ENCODE data around the gene SPOCK3. TPM values are rescaled to one million over a fixed set of nuclear protein-coding genes. Genes with fewer than 3 reads are reported as not detected.

Gene SPOCK3
- total and polyA plus RNA-seq, 11 donors = 0.06 to 3.0 (median 1.1) TPM; not detected in 1

- WGBS, 4 donors = 78 to 85% (median 81%) methylated on average over 5 of the region's 5 CpGs
- intact Hi-C loops (cut with DNase I) = no loop called here
- TF ChIP-seq CTCF (IDR thresholded peaks at IDR 0.05) (no peak), POLR2A (IDR thresholded peaks at IDR 0.05) (no peak)
- Histone ChIP-seq H3K36me3 (no peaks in the 10 kb centered on the region), H3K9me3 (peaks cover 0 to 8% (median 0%) of the 10 kb centered on the region in 12 donors), H3K27me3 (no peaks in the 10 kb centered on the region), H3K27ac (no peak overlapping the region), H3K4me3 (no peak overlapping the region), H3K4me1 (peaks cover 0 to 12% (median 0%) of the 10 kb centered on the region in 12 donors)
- DNase-seq = no peak
- no peak for ATAC-seq
Observed at GRCh38 chr4:167102475-167102874, 131.8 kb downstream of the SPOCK3 start.

DNA sequence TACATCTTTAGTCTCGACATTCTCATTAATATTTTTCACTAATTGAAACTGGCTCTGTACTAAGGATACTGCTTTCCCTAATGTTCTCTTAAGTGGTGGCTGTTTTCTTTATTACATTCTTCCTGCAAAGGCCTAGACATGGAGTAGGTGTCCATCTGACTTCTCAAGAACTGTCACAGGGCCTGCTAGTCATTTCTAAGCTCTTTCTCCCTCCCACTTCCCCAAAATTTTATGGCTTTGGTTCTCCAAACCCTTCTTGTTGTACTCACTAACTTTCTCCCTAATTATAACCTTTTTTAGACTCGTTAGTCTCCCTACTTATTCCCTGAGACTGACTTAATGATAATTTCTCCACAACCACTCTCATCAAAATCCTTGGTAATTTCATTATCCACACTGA is 133.3 kb downstream of the SPOCK3 start:
- TF ChIP-seq CTCF (IDR thresholded peaks at IDR 0.05) = no peak
- TF ChIP-seq POLR2A (IDR thresholded peaks at IDR 0.05) = no peak

DNA sequence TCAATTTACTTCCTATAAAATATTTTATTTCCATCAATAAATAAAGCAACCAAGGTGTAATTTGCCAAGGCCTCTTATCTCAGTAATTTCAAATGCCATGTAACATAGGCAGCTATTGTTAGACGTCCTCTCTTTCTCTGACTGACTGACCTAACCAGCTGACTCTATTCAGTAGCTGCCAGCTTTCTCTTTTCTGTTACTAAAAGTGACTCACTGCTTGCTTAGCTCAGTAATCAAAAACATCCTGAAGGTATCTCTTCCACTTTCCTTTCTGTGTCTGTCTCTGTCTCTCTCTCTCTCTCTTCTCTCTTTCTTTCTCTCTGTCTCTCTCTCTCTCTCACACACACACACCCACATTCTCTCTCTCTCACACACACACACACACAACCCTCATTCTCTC is 134.2 kb downstream of the SPOCK3 start:
- peak in 1 of 5 donors; percentile 9 for DNase-seq
- TF ChIP-seq CTCF (IDR thresholded peaks at IDR 0.05) (no peak), POLR2A (IDR thresholded peaks at IDR 0.05) (no peak)
- H3K27ac ChIP-seq = peak overlapping the region in 9 of 12 donors; percentile 22 to 71 (median 50)

More for the DNA sequence above, 133.3 kb downstream of the SPOCK3 start:
- intact Hi-C loops (cut with DNase I) = no loop called here
- no peak overlapping the region for H3K4me3 ChIP-seq
- H3K27me3 ChIP-seq = no peaks in the 10 kb centered on the region
- DNase-seq (no peak), ATAC-seq (no peak)
- H3K4me1 ChIP-seq = peaks cover 0 to 12% (median 0%) of the 10 kb centered on the region in 12 donors
- peaks cover 0 to 8% (median 0%) of the 10 kb centered on the region in 12 donors for H3K9me3 ChIP-seq
- 72 to 91% (median 80%) methylated on average over 2 of the region's 2 CpGs for WGBS, 4 donors
- H3K27ac ChIP-seq = peak overlapping the region in 3 of 12 donors; percentile 37 to 67 (median 50)
- no peaks in the 10 kb centered on the region for H3K36me3 ChIP-seq

GRCh38 chr4:167088115-167088514 is 146.2 kb downstream of the SPOCK3 start:
- H3K27me3 ChIP-seq = no peaks in the 10 kb centered on the region
- no peak for ATAC-seq
- H3K4me3 ChIP-seq = no peak overlapping the region
- H3K36me3 ChIP-seq = no peaks in the 10 kb centered on the region
- no peaks in the 10 kb centered on the region for H3K9me3 ChIP-seq
- TF ChIP-seq CTCF (IDR thresholded peaks at IDR 0.05) (no peak), POLR2A (IDR thresholded peaks at IDR 0.05) (no peak)
- intact Hi-C loops (cut with DNase I) = no loop called here
- no peak overlapping the region for H3K27ac ChIP-seq
- no peaks in the 10 kb centered on the region for H3K4me1 ChIP-seq
- no peak for DNase-seq

More for the DNA sequence above, 134.2 kb downstream of the SPOCK3 start:
- 5 to 15% (median 9%) methylated on average over 1 of the region's 1 CpG for WGBS, 4 donors
- peaks cover 0 to 12% (median 0%) of the 10 kb centered on the region in 12 donors for H3K4me1 ChIP-seq
- H3K4me3 ChIP-seq = no peak overlapping the region
- H3K27me3 ChIP-seq = no peaks in the 10 kb centered on the region
- H3K36me3 ChIP-seq = no peaks in the 10 kb centered on the region
- intact Hi-C loops (cut with DNase I) = no loop called here
- H3K9me3 ChIP-seq = peaks cover 0 to 8% (median 0%) of the 10 kb centered on the region in 12 donors
- ATAC-seq = peak; percentile 99 to 100 (median 99)
